HL-60 (cell line): ENCODE data around the gene SFXN4.
A peak's percentile ranks its signal among the peaks of the same experiment; 100 is the strongest.
"Not testable (repeated sequence)": the region's sequence is repeated elsewhere in the genome, so short reads cannot be mapped to it uniquely, and the experiment has no call there.

ENCODE experiments used
- DNase-seq, 2 experiments: peaks; one replicate each; pipeline ENCODE4 v3.0.0-alpha.2; 2010 to 2020; ENCODE audit warnings: low read depth in 1 of 2, low spot score in 1 of 2
- H3K27ac ChIP-seq: fragments of 250-450 bp; sonication (Bioruptor Pico); replicated peaks from 2 replicates; pipeline ENCODE4 v1.5.1; 2020; ENCODE audit warnings: mild to moderate bottlenecking, moderate library complexity
- H3K27me3 ChIP-seq: fragments of 250-450 bp; sonication (Bioruptor Pico); 2 replicates; pipeline ENCODE4 v1.5.1; 2021; ENCODE audit warnings: mild to moderate bottlenecking, moderate library complexity; ENCODE audit not compliant: insufficient read depth, poor library complexity, severe bottlenecking
- H3K4me3 ChIP-seq: replicated peaks from 2 replicates; pipeline ENCODE4 v1.5.1; 2011; ENCODE audit warnings: mild to moderate bottlenecking, control low read depth, low read length; ENCODE audit not compliant: insufficient read depth
- CTCF ChIP-seq: IDR thresholded peaks from one replicate; pipeline ENCODE4 v1.5.1; 2011; ENCODE audit warnings: low read length, control low read depth, inconsistent platforms; ENCODE audit not compliant: insufficient read depth
- GABPA ChIP-seq: IDR thresholded peaks from 2 replicates; pipeline ENCODE4 v1.6.1; 2012; ENCODE audit warnings: low read depth
- POLR2AphosphoS5 ChIP-seq: IDR thresholded peaks from 2 replicates; pipeline ENCODE4 v1.6.1; 2012; ENCODE audit warnings: low read depth
- REST ChIP-seq: IDR thresholded peaks from 2 replicates; pipeline ENCODE4 v1.6.1; 2012; ENCODE audit warnings: low read depth; ENCODE audit not compliant: insufficient replicate concordance
- SPI1 ChIP-seq: IDR thresholded peaks from 2 replicates; pipeline ENCODE4 v1.6.1; 2012; ENCODE audit warnings: low read depth, mild to moderate bottlenecking, borderline replicate concordance

SFXN4 gene

GRCh38 chr10:119115926-119116325, 49.6 kb downstream of the SFXN4 start:
- TF ChIP-seq POLR2AphosphoS5 (no peak), REST (no peak), SPI1 (no peak), GABPA (no peak), CTCF (no peak)
- no peak overlapping the region for H3K27ac ChIP-seq
- H3K4me3 ChIP-seq, result no peak overlapping the region
- H3K27me3 ChIP-seq, result no peaks in the 10 kb centered on the region
- DNase-seq, result no peak

- Histone ChIP-seq H3K27me3 (no peaks in the 10 kb centered on the region), H3K4me3 (no peak overlapping the region), H3K27ac (peak overlapping the region; percentile 77)
- DNase-seq, result peak; percentile 86 to 91
- TF ChIP-seq CTCF (no peak), SPI1 (peak; percentile 52; the same call in 1 of the 2 replicates), POLR2AphosphoS5 (peak; percentile 56; the same call in 1 of the 2 replicates)
These were observed 51.5 kb downstream of the SFXN4 start for GRCh38 chr10:119113751-119114732.

- Histone ChIP-seq H3K4me3 (no peak overlapping the region), H3K27ac (peak overlapping the region; percentile 77), H3K27me3 (no peaks in the 10 kb centered on the region)
- no peak for DNase-seq
- TF ChIP-seq REST, result no peak
- peak; percentile 79 for TF ChIP-seq SPI1
These were observed 53.5 kb downstream of the SFXN4 start for GRCh38 chr10:119112056-119112455.

- H3K27ac ChIP-seq, H3K4me3 ChIP-seq, H3K27me3 ChIP-seq: not testable (repeated sequence)
- DNase-seq, result peak in 1 of 2 experiments; percentile 48
These were observed 57.7 kb downstream of the SFXN4 start for GRCh38 chr10:119107771-119108170.

- not testable (repeated sequence) for H3K27me3 ChIP-seq, DNase-seq, H3K27ac ChIP-seq, H3K4me3 ChIP-seq
These were observed 58.4 kb downstream of the SFXN4 start for GRCh38 chr10:119107106-119107505.

- not testable (repeated sequence) for H3K4me3 ChIP-seq
- DNase-seq, result peak in 1 of 2 experiments; percentile 15
- peak overlapping the region; percentile 61 for H3K27ac ChIP-seq
These were observed 59.6 kb downstream of the SFXN4 start for GRCh38 chr10:119105899-119106298.

More at GRCh38 chr10:119105899-119106298, 59.6 kb downstream of the SFXN4 start:
- H3K27me3 ChIP-seq, result not testable (repeated sequence)
